T47D (cell line): ENCODE results near the gene IL11.

Source experiments
- DNase-seq, 2 experiments: peaks; one replicate each; pipeline versions ENCODE4 v3.0.0 to v3.0.0-alpha.2; 2011 to 2012; ENCODE audit warnings: low read depth in 1 of 2, low spot score in 1 of 2
- JUND ChIP-seq: IDR thresholded peaks from 2 replicates; pipeline ENCODE4 v1.6.1; 2012; ENCODE audit warnings: low read depth
- in situ Hi-C: cut with HindIII; loops from 2 replicates; pipeline ENCODE4 v1.10.0; 2016; ENCODE audit warnings: low sequenced_read_pairs, low pct_unique_long_range_greater_than_20kb

Gene IL11

DNA sequence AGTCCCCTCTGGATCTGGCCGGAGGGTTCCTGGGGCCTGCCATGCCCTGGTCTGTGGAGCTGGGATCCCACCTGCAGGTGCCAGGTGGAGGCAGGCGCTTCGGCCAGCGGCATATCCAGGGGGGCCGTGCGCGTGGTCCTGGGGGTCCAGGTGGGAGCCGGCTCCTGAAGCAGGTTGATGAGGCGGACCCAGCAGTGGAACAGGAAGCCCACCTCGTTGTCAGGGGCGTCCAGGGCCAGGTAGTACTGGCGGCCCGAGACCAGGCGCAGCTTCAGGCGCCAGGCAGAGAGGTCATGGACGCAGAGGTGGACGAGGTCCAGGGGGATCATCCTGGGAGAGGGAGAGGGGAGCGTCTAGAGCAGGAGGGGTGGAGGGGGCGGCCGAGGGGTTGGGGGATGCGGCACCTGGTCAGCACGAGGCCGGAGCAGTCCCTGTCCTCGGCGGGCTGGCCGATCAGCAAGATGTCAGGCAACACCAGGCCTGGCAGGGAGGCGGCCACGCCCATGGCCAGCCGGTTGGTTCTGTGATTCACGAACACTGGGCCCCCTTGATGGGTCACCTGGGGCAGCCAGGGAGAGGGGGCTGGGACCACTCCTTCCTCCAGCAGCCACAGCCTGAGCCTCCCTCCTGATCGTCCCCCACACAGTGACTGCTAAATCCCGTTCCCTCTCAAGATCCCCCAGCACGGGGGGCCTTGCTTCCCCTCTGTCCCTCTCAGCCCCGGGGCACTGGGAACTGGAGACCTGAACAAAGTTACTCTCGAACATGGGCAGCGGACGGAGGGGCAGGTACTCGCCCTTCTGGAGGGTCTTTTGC lies 7.9 kb downstream of the IL11 start:
- DNase-seq, result no peak
- in situ Hi-C loops, result no loop called here
- no peak for TF ChIP-seq JUND

DNA sequence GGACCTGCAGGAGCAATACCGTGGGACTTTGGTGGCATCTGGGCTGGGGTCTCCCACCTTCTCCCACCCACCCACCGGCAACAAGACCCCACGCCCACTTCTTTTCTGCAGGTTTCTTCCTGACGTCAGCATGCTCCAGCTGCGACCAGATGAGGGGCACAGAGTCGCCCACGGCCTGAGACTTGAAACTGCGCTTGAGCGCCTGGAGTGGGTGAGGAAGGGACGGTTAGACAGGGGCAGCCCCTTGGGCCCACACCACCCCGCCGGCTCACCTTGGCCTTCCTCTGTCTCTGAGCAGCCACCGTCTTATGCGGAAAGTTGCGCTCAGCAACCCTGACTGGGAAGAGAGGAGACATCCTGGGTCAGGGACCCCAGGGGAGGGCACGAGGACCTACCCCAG lies 9.4 kb downstream of the IL11 start:
- no peak for TF ChIP-seq JUND
- DNase-seq, result no peak
- in situ Hi-C loops, result no loop called here

DNA sequence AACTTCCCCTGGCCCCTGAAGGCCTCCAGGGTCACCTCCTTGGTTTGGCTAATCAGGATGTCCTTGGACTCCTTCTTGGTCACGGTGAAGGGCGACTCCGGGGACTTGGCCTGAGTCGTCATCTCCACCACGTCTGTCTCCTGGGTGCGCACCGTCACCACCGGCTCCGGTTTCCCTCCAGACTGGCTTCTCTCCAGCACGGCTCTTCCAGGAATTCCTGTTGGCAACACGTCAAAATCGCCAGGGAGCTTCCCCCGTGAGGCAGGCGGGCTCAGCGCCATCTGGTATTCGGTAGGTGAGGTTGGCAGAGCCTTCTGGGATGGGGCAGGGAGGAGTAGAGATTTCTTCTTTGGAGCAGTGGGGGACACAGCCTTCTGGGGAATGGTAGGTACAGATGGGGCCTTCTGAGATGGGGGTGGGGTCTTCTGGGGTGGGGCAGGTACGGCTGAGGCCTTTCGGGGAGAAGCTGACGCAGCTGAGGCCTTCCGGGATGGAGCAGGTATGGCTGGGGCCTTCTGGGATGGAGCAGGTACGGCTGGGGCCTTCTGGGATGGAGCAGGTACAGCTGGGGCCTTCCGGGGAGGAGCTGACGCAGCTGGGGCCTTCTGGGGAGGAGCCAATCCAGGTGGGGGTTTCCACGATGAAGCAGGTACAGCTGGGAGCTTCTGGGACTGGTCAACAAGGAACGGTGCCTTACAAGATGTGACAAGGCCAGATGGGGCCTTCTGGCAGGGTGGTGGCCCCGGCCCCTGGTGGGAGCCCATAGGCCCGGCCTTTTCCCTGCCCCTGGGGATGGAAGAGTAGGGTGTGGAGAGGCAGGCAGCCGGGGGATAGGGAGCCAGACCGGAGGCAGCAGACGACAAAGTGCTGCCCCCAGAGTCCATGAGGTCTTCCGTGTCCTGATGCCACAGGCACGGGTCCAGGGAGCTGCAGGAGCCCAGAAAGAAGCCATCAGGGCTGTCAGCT lies 11.0 kb downstream of the IL11 start:
- no peak for TF ChIP-seq JUND
- in situ Hi-C loops, result no loop called here
- no peak for DNase-seq

DNA sequence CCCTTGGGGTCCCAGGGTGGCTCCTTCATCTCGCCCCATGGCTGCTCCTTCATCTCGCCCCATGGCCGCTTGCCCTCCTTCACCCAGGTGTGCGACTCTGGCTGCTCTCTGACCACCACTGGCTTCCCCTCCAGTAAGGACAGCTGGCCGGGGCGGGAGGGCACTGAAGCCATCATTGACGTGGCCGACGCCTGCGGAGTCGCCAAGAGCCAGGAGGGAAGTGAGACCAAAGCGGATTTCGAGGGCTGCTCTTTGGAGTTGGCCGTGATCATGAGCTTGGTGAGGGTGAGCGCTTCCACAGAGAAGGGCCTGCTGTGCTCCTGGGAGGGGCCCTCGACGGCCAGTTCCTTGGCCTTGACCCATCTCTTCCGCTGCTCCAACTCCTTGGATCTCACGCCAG lies 11.8 kb downstream of the IL11 start:
- no peak for DNase-seq
- no peak for TF ChIP-seq JUND
- in situ Hi-C loops, result no loop called here

DNA sequence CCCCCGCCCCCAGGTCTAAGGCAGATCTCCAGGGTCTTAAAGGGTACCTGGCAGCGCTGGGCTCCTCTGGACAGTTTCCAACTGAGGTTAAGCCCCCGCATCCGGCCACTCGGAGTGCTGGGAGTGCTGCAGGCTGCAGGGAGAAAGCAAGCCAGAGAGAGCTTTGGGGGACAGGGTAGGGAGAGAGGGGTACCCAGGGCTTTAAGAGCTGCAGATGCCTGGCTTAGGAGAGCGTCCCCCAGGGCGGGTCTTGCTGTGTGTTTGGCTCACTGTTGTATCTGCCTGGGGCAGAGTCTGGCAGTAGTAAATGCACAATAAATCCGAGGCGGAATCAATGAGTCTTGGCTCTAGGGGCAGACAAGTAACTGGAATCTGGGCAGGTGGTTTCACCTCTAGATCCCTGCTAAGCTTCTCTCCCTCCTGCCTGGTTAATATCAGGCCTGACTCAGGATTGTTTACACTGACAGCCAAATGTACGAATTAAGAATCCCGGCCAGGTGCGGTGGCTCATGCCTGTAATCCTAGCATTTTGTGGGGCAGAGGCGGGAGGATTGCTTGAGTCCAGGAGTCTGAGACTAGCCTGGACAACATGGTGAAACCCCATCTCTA lies 14.9 kb downstream of the IL11 start:
- in situ Hi-C loops, result no loop called here
- TF ChIP-seq JUND, result no peak
- no peak for DNase-seq

DNA sequence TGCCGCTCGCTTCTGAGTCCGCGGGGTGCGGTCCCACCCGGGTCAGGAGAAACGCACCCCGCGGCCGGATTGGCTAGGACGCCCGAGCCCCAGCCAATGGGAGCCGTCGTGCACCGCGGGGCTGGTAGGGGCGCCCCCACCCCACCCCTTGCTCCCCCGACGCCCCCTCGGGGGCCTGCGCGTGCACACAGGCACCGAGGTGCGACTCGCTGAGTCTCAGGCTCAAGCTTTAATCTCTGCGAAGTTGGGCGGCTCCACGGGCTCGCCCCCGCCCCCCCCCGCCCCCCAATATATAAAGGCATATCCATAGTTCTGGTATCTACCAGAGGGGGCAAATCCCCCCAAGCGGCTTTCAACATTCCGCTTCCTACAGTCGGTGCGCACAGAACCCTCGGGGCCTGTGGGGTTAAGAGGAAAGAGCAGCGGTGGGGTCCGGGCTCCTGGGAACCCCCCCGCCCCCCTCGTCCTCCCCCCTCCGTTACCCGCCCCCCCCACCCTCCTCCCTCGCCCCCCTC lies 15.5 kb downstream of the IL11 start, which contains the start of gene COX6B2:
Gene COX6B2 (minus strand): TSS at position 22 of the 515 bp plus-strand sequence. CDS start 198 bp downstream, outside the sequence.
- no peak for TF ChIP-seq JUND
- no peak for DNase-seq
- in situ Hi-C loops, result no loop called here

DNA sequence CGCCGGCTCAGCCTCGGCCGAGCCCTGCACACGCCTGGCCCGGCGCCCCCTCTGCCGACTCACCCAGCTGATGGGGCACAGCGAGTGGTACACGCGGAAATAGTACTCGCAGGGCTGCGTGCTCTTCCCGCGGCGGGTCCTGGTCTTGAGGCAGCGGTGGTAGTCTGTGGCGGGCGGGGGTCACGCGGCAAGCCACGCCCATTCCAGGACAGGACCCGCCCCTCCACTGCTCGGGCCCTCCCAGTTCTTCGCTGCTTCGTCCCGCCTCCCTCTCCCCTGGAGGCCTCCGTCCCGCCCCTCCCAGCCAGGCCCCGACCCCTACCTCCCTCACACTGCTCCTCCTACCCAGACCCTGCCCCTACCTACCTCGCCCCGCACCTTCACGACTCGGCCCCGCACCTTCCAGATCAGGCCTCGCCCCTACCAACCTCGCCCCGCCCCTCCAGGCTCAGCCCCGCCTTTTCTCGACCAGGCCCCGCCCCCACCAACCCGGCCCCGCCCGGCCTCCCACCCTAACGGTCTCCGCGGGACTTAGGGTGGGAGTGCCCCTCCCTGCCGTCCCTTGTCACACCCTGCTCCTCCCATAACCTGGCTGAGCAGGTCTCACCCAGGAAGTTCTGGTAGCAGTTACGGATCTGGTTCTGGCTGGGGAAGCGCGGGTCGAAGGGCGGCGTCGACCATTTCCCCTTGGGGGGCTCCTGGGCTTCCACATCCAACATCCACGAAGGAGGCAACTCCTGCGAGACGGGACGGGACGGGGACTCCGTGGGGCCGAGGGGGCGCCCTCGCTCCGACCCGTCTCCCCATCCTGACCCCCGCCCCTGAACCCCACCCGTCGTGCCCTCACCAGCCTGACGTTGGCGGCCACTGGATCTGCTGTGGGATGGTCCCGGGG lies 16.2 kb downstream of the IL11 start:
- TF ChIP-seq JUND, result no peak
- in situ Hi-C loops, result no loop called here
- DNase-seq, result peak; percentile 65 to 88

DNA sequence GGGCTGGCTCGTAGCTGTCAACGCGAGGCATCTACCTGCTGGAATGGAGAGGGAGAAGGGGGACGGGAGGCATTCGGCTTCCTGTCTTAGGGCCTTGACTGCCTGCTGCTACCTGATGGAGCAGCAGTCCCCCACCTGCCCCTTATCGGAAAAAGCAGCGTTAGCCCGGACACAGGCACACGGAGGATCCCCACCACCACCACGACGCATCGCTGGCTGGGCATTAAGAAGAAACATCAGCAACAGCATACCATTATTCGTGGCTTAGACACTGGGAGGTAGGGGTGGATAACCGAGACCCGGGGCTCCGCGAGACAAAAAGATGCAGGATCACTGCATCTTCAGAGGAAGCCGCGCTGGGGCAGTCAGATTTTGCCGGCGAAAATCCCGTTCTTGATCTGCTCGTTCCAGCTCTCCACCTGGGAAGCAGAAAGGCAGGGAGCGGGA lies 16.9 kb downstream of the IL11 start:
- no peak for DNase-seq
- in situ Hi-C loops, result no loop called here
- TF ChIP-seq JUND, result no peak

DNA sequence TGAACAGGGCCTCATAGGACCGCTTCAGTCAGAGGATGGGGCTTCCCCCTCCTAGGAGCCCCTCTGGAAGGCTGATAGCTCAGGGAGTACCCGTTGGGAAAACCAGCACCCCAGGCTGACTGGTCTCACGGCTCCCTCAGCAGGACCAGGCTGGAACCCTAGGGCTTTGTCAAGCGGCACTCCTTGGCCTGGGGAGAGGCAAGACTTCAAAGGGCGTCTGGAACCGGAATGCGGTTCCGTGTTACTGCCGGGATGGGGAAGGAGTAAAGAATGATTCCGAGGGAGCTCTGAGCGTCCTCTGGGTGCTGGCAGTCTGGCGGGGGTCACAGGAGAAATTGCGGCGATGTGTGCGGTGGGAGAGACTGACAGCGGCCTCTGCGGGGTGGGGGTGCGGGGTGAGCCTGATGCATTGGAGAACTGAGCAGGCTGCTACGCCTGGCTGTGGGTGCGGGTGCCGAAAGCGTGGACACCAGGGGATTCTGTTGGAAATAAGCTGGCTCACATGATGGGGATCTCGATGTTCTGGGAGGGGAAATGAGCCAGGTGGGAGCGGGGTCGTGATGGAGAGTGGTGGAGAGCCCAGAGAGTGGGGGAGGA lies 17.6 kb downstream of the IL11 start:
- no peak for DNase-seq
- no peak for TF ChIP-seq JUND
- in situ Hi-C loops, result no loop called here

DNA sequence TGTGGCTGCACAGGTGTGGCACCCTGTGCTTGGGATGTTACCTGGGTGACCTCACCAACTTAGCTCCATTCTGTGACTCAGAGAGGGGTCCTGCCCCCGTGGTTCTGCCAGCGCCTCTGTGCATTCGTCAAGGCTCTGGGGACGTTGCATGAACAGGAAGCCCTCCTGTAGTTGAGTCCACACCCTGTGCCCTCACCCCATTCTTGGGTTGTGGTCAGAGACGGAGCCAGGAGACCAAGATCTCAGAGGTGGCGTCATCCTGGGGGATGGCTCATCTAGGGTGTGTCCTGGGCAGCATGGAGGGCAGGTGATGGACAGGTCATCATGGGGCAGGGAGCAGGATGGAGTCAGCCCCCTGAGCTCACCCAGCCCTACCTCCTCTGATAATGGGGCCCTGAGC lies 18.2 kb downstream of the IL11 start:
- no peak for TF ChIP-seq JUND
- in situ Hi-C loops, result no loop called here
- no peak for DNase-seq

DNA sequence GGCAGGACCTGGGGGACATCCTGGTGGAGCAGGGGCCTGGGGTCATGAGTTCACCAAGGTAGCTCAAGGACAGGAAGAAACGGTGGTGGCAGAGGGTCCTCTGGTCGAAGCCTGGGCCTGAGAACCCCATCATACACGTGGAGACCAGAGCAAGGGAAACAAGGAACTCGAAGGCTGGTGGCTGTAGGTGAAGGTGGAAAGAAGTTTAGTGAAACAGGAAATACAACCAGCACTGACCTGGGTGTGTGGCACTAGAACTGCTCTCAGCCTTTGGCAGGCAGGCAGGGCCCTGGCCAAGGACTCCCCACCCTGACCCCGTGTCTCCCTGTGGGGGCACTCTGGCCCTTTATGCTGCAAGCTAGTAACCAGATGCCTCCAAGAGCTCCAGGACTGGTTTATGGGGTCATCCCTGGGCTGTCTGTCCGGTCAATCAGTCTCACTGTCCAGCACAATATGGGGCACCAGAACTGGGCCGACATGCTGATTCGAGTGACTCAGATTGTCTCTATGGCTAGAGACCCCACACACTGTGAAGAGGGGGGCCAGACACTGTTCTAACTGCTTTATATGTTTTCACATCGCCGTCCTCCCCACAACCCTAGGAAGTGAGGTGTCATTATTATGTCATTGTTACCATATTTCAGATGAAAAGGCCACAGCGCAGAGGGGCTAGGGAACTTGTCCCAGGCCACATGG lies 19.5 kb downstream of the IL11 start:
- no peak for DNase-seq
- no peak for TF ChIP-seq JUND
- in situ Hi-C loops, result no loop called here
